SK-N-SH (cell line): ENCODE data around the gene EFCAB6. TPM values are rescaled to one million over a fixed set of nuclear protein-coding genes. Genes with fewer than 3 reads are reported as not detected.

Source experiments
- CTCF ChIA-PET: fragments of 300-600, 350-600 bp; formaldehyde crosslinking; extraction: SDS; loops from one replicate; lab custom pipeline; 2021; lab: Yijun Ruan, JAX
- POLR2A ChIA-PET: fragments of 350-600 bp; sonication (Branson Sonifier 250); formaldehyde crosslinking; extraction: SDS; loops from one replicate; lab custom pipeline; 2020; ENCODE audit warnings: antibody characterized with exemption, inconsistent platforms; lab: Yijun Ruan, JAX
- DNase-seq: peaks from one replicate; pipeline ENCODE4 v3.0.0; 2012
- H2AFZ ChIP-seq: fragments of 200-600 bp; sonication (generic); 2 replicates; pipeline ENCODE4 v1.8.1; 2016; ENCODE audit warnings: antibody characterized with exemption, mild to moderate bottlenecking, low read depth
- H3F3A ChIP-seq: fragments of 200-600 bp; sonication (generic); replicated peaks from 2 replicates; pipeline ENCODE3; 2016; ENCODE audit warnings: antibody characterized with exemption, mild to moderate bottlenecking; ENCODE audit not compliant: insufficient read depth
- H3K27ac ChIP-seq, 2 experiments: fragments of 200-500 bp in 1 of 2; fragments of 200-600 bp in 1 of 2; sonication (Bioruptor generic) in 1 of 2; sonication (generic), shearing (Covaris generic) in 1 of 2; 2 replicates each; pipeline versions ENCODE4 v1.5.1 to v1.6.1; 2014 to 2016; ENCODE audit warnings: low read depth in 2 of 2, inconsistent platforms in 1 of 2, low read length in 1 of 2, mild to moderate bottlenecking in 1 of 2, mixed read lengths in 1 of 2
- H3K27me3 ChIP-seq: fragments of 200-600 bp; sonication (generic), shearing (Covaris generic); 2 replicates; pipeline ENCODE4 v1.6.1; 2016; ENCODE audit warnings: mixed run types; ENCODE audit not compliant: insufficient read depth
- H3K36me3 ChIP-seq, 2 experiments: fragments of 200-500 bp in 1 of 2; fragments of 200-600 bp in 1 of 2; sonication (Bioruptor generic) in 1 of 2; sonication (generic) in 1 of 2; replicated peaks in 1 of 2; 2 replicates each; pipeline versions ENCODE3 to v1.5.1; 2014 to 2016; ENCODE audit warnings: low read length in 1 of 2, mild to moderate bottlenecking in 1 of 2; ENCODE audit not compliant: insufficient read depth in 2 of 2, control insufficient read depth in 1 of 2
- H3K4me1 ChIP-seq, 2 experiments: fragments of 200-500 bp in 1 of 2; fragments of 200-600 bp in 1 of 2; sonication (Bioruptor generic) in 1 of 2; sonication (generic), shearing (Covaris generic) in 1 of 2; 2 replicates each; pipeline versions ENCODE4 v1.5.1 to v1.6.1; 2014 to 2016; ENCODE audit warnings: low read depth in 1 of 2, low read length in 1 of 2, mixed run types in 1 of 2; ENCODE audit not compliant: insufficient read depth in 2 of 2, control insufficient read depth in 1 of 2
- H3K4me2 ChIP-seq: fragments of 200-600 bp; sonication (generic), shearing (Covaris generic); 2 replicates; pipeline ENCODE4 v1.6.1; 2017; ENCODE audit warnings: mixed run types
- H3K4me3 ChIP-seq, 2 experiments: fragments of 200-500 bp in 1 of 2; fragments of 200-600 bp in 1 of 2; sonication (Bioruptor generic) in 1 of 2; sonication (generic), shearing (Covaris generic) in 1 of 2; 2 replicates each; pipeline versions ENCODE4 v1.5.1 to v1.8.1; 2014 to 2016; ENCODE audit warnings: low read depth in 2 of 2, inconsistent platforms in 1 of 2, low read length in 1 of 2, mild to moderate bottlenecking in 1 of 2, mixed read lengths in 1 of 2, moderate library complexity in 1 of 2
- H3K79me2 ChIP-seq: fragments of 200-600 bp; sonication (generic); 2 replicates; pipeline ENCODE4 v1.8.1; 2017; ENCODE audit warnings: mild to moderate bottlenecking; ENCODE audit not compliant: insufficient read depth
- H3K9ac ChIP-seq: fragments of 200-600 bp; sonication (generic); 2 replicates; pipeline ENCODE4 v1.6.1; 2017; ENCODE audit warnings: mixed run types
- H3K9me2 ChIP-seq: fragments of 200-600 bp; sonication (generic); 2 replicates; pipeline ENCODE4 v1.6.1; 2017; ENCODE audit warnings: mixed run types
- H3K9me3 ChIP-seq: fragments of 200-600 bp; sonication (generic); 2 replicates; pipeline ENCODE4 v1.6.1; 2017; ENCODE audit warnings: mixed run types, mild to moderate bottlenecking, moderate library complexity
- H4K20me1 ChIP-seq: fragments of 200-600 bp; sonication (generic); 2 replicates; pipeline ENCODE4 v1.6.1; 2017; ENCODE audit warnings: mild to moderate bottlenecking, mixed run types; ENCODE audit not compliant: insufficient read depth
- EP300 ChIP-seq, 2 experiments: IDR thresholded peaks; 2 replicates each; pipeline versions ENCODE4 v1.4.0 to v1.6.1; 2012; ENCODE audit warnings: borderline replicate concordance in 1 of 2, low read depth in 1 of 2, low read length in 1 of 2
- EZH2phosphoT487 ChIP-seq: fragments of 200-600 bp; sonication (generic); IDR thresholded peaks from 2 replicates; pipeline ENCODE4 v1.6.1; 2017; ENCODE audit warnings: low read depth, mixed run types, mild to moderate bottlenecking, antibody characterized with exemption, moderate library complexity, borderline replicate concordance
- FOSL2 ChIP-seq: IDR thresholded peaks from 2 replicates; pipeline ENCODE4 v1.4.0; 2012; ENCODE audit warnings: low read depth, mild to moderate bottlenecking, moderate library complexity, borderline replicate concordance
- IRF3 ChIP-seq: fragments of 150-350 bp; IDR thresholded peaks from 2 replicates; pipeline ENCODE4 v1.6.1; 2016; ENCODE audit warnings: mild to moderate bottlenecking, low read depth, low read length
- JUND ChIP-seq: IDR thresholded peaks from 2 replicates; pipeline ENCODE4 v1.4.0; 2012
- NFIC ChIP-seq: IDR thresholded peaks from 2 replicates; pipeline ENCODE4 v1.4.0; 2012; ENCODE audit warnings: borderline replicate concordance
- NRF1 ChIP-seq: IDR thresholded peaks from 2 replicates; pipeline ENCODE4 v1.6.1; 2012; ENCODE audit warnings: low read depth, mild to moderate bottlenecking, low read length
- POLR2AphosphoS5 ChIP-seq: IDR thresholded peaks from 2 replicates; pipeline ENCODE4 v1.6.1; 2012; ENCODE audit warnings: low read depth, low read length
- RXRA ChIP-seq: IDR thresholded peaks from 2 replicates; pipeline ENCODE4 v1.4.0; 2012; ENCODE audit warnings: low read depth, mild to moderate bottlenecking, borderline replicate concordance
- TAF1 ChIP-seq: IDR thresholded peaks from 2 replicates; pipeline ENCODE4 v1.6.1; 2012; ENCODE audit warnings: low read depth, mild to moderate bottlenecking, low read length, moderate library complexity, borderline replicate concordance
- TCF12 ChIP-seq: IDR thresholded peaks from 2 replicates; pipeline ENCODE4 v1.4.0; 2012
- TEAD4 ChIP-seq: IDR thresholded peaks from 2 replicates; pipeline ENCODE4 v1.4.0; 2012; ENCODE audit warnings: mild to moderate bottlenecking, borderline replicate concordance; ENCODE audit not compliant: insufficient read depth
- WGBS: methylation state at CpG from one replicate; pipeline ENCODE4 v1.1.6; 2017; ENCODE audit warnings: low lambda C conversion rate; 5-methylcytosine and 5-hydroxymethylcytosine counted together
- polyA plus RNA-seq, 3 experiments: library from polyadenylated mRNA; depleted of rRNA; stranded (reverse); fragments of >200 nt; gene quantifications; 2 replicates each; pipeline ENCODE4 v1.2.3, GENCODE V29; 2012
- TF ChIP-seq, protein P1 (sequence below): fragments of 150-350 bp; IDR thresholded peaks from 2 replicates; pipeline ENCODE4 v1.6.1; 2017; ENCODE audit warnings: antibody characterized with exemption, low read length, low read depth, borderline replicate concordance
- TF ChIP-seq, protein P2 (sequence below): IDR thresholded peaks from 2 replicates; pipeline ENCODE4 v1.4.0; 2012; ENCODE audit warnings: low read depth, borderline replicate concordance
- TF ChIP-seq, protein P3 (sequence below): fragments of 200-600 bp; sonication (generic); IDR thresholded peaks from 2 replicates; pipeline ENCODE4 v1.6.1; 2017; ENCODE audit warnings: antibody characterized with exemption, mild to moderate bottlenecking, moderate library complexity

EFCAB6 gene
- polyA plus RNA-seq, 1 of the 3 experiments (the other 2 are of a cell fraction): 0.46 TPM

DNA sequence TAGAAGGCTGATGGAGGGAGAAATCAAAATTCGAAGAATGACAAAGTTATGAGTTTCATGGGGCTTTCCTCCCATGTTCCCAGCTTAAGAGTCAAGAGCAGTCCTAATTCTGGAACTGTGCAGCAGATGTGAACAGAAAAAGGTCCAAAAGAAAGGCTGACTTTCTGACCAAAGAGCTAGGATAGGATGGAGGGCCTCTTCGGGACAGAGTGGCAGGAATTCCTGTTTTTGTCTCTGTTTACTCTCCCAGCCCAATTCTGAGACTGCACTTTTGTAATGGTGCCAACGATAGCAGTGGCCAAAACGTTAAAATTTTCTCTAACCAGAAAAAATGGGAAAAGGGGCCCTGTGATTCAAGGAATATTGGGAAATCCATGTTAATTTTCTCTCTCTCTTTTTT is 193.6 kb downstream of the EFCAB6 start:
- Histone ChIP-seq H3K4me1 (no peaks in the 10 kb centered on the region), H3F3A (no peaks in the 10 kb centered on the region), H3K9me3 (no peaks in the 10 kb centered on the region), H3K27ac (no peak overlapping the region), H3K79me2 (no peaks in the 10 kb centered on the region), H4K20me1 (no peaks in the 10 kb centered on the region), H2AFZ (no peak overlapping the region), H3K9me2 (no peaks in the 10 kb centered on the region), H3K4me3 (no peak overlapping the region), H3K36me3 (no peaks in the 10 kb centered on the region), H3K27me3 (no peaks in the 10 kb centered on the region), H3K9ac (no peak overlapping the region), H3K4me2 (no peak overlapping the region)
- TF ChIP-seq TAF1 (no peak), NFIC (no peak), NRF1 (no peak), TCF12 (no peak), TEAD4 (no peak), POLR2AphosphoS5 (no peak), JUND (no peak), IRF3 (no peak), RXRA (no peak), EZH2phosphoT487 (no peak)
- TF ChIP-seq, protein P1, sequence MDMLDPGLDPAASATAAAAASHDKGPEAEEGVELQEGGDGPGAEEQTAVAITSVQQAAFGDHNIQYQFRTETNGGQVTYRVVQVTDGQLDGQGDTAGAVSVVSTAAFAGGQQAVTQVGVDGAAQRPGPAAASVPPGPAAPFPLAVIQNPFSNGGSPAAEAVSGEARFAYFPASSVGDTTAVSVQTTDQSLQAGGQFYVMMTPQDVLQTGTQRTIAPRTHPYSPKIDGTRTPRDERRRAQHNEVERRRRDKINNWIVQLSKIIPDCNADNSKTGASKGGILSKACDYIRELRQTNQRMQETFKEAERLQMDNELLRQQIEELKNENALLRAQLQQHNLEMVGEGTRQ: no peak
- WGBS: 38% methylated on average over 3 of the region's 4 CpGs
- CTCF ChIA-PET: no interaction called here
- no peak for DNase-seq
- POLR2A ChIA-PET: no interaction called here

DNA sequence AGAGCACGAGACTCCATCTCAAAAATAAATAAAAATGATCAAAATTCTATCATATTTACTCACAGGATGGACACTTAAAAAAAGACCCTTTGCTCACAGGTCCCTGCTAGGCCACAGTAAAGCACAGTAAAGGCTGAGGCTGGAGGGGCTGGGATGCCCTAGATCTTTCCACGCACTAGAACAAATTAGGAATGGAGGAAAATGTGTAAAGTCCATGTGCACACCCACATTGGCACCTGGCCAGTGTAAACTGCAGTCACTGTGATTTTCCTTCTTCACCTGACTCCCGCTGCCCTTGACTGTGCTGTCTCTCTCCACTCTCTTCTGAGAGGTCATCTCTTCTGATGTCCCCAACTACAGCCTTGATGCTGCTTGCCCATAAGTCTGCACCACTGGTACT is 195.5 kb downstream of the EFCAB6 start:
- Histone ChIP-seq H3K4me2 (no peak overlapping the region), H3K4me3 (no peak overlapping the region), H3K27ac (no peak overlapping the region), H3K27me3 (no peaks in the 10 kb centered on the region), H3K9me3 (no peaks in the 10 kb centered on the region), H3K36me3 (no peaks in the 10 kb centered on the region), H2AFZ (no peak overlapping the region), H3K79me2 (no peaks in the 10 kb centered on the region), H4K20me1 (no peaks in the 10 kb centered on the region), H3K9ac (no peak overlapping the region), H3K9me2 (no peaks in the 10 kb centered on the region), H3K4me1 (no peaks in the 10 kb centered on the region), H3F3A (no peaks in the 10 kb centered on the region)
- ChIA-PET POLR2A (no interaction called here), CTCF (no interaction called here)
- WGBS: 57% methylated on average over 1 of the region's 3 CpGs
- no peak for DNase-seq
- TF ChIP-seq NRF1: no peak
- TF ChIP-seq NFIC: no peak
- TF ChIP-seq, protein P2, sequence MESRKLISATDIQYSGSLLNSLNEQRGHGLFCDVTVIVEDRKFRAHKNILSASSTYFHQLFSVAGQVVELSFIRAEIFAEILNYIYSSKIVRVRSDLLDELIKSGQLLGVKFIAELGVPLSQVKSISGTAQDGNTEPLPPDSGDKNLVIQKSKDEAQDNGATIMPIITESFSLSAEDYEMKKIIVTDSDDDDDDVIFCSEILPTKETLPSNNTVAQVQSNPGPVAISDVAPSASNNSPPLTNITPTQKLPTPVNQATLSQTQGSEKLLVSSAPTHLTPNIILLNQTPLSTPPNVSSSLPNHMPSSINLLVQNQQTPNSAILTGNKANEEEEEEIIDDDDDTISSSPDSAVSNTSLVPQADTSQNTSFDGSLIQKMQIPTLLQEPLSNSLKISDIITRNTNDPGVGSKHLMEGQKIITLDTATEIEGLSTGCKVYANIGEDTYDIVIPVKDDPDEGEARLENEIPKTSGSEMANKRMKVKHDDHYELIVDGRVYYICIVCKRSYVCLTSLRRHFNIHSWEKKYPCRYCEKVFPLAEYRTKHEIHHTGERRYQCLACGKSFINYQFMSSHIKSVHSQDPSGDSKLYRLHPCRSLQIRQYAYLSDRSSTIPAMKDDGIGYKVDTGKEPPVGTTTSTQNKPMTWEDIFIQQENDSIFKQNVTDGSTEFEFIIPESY: no peak
- no peak for TF ChIP-seq EP300 (IDR thresholded peaks at IDR 0.05; ENCODE audit: borderline replicate concordance in 1 of 2, low read depth in 1 of 2, low read length in 1 of 2)
- TF ChIP-seq, protein P3, sequence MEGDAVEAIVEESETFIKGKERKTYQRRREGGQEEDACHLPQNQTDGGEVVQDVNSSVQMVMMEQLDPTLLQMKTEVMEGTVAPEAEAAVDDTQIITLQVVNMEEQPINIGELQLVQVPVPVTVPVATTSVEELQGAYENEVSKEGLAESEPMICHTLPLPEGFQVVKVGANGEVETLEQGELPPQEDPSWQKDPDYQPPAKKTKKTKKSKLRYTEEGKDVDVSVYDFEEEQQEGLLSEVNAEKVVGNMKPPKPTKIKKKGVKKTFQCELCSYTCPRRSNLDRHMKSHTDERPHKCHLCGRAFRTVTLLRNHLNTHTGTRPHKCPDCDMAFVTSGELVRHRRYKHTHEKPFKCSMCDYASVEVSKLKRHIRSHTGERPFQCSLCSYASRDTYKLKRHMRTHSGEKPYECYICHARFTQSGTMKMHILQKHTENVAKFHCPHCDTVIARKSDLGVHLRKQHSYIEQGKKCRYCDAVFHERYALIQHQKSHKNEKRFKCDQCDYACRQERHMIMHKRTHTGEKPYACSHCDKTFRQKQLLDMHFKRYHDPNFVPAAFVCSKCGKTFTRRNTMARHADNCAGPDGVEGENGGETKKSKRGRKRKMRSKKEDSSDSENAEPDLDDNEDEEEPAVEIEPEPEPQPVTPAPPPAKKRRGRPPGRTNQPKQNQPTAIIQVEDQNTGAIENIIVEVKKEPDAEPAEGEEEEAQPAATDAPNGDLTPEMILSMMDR: no peak
- TF ChIP-seq RXRA: no peak
- no peak for TF ChIP-seq EZH2phosphoT487
- TF ChIP-seq TEAD4: no peak
- no peak for TF ChIP-seq FOSL2
